ENCODE measurements around the gene RGS5. TPM values are rescaled to one million over a fixed set of nuclear protein-coding genes. Genes with fewer than 3 reads are reported as not detected.

The RGS5 gene
- total RNA-seq, 1 experiment from 2014 or later = 1.7 TPM

- in situ Hi-C loops (cut with HindIII; ENCODE audit: low pct_unique_long_range_greater_than_20kb, low sequenced_read_pairs) = no loop called here
- DNase-seq (ENCODE audit: low read depth, low spot score) = no peak
Measured at GRCh38 chr1:163107655-163108054, 95.1 kb downstream of the RGS5 start.

GRCh38 chr1:163106364-163106987, 96.2 kb downstream of the RGS5 start:
- no peak for DNase-seq (ENCODE audit: low read depth, low spot score)
- in situ Hi-C loops (cut with HindIII; ENCODE audit: low pct_unique_long_range_greater_than_20kb, low sequenced_read_pairs) = no loop called here

GRCh38 chr1:163104385-163105099, 98.2 kb downstream of the RGS5 start:
- DNase-seq (ENCODE audit: low read depth, low spot score) = no peak
- in situ Hi-C loops (cut with HindIII; ENCODE audit: low pct_unique_long_range_greater_than_20kb, low sequenced_read_pairs) = no loop called here

GRCh38 chr1:163102590-163102989, 100.1 kb downstream of the RGS5 start:
- in situ Hi-C loops (cut with HindIII; ENCODE audit: low pct_unique_long_range_greater_than_20kb, low sequenced_read_pairs) = no loop called here
- DNase-seq (ENCODE audit: low read depth, low spot score) = no peak

- DNase-seq (ENCODE audit: low read depth, low spot score) = no peak
- in situ Hi-C loops (cut with HindIII; ENCODE audit: low pct_unique_long_range_greater_than_20kb, low sequenced_read_pairs) = no loop called here
Measured at GRCh38 chr1:163095213-163095612, 107.5 kb downstream of the RGS5 start.

GRCh38 chr1:163094589-163094988, 108.1 kb downstream of the RGS5 start:
- no peak for DNase-seq (ENCODE audit: low read depth, low spot score)
- in situ Hi-C loops (cut with HindIII; ENCODE audit: low pct_unique_long_range_greater_than_20kb, low sequenced_read_pairs) = no loop called here

- in situ Hi-C loops (cut with HindIII; ENCODE audit: low pct_unique_long_range_greater_than_20kb, low sequenced_read_pairs) = no loop called here
- no peak for DNase-seq (ENCODE audit: low read depth, low spot score)
Measured at GRCh38 chr1:163094182-163094581, 108.5 kb downstream of the RGS5 start.

- in situ Hi-C loops (cut with HindIII; ENCODE audit: low pct_unique_long_range_greater_than_20kb, low sequenced_read_pairs) = no loop called here
- no peak for DNase-seq (ENCODE audit: low read depth, low spot score)
Measured at GRCh38 chr1:163093579-163093978, 109.1 kb downstream of the RGS5 start.

GRCh38 chr1:163093169-163093568, 109.5 kb downstream of the RGS5 start:
- in situ Hi-C loops (cut with HindIII; ENCODE audit: low pct_unique_long_range_greater_than_20kb, low sequenced_read_pairs) = no loop called here
- no peak for DNase-seq (ENCODE audit: low read depth, low spot score)

Other genes with a start within 250 kb of the RGS5 start
- not detected in 2 replicates for gene RGS4, start 133.6 kb downstream of the RGS5 start, total RNA-seq (2014; rRNA removed; shearing (Covaris generic))
- 28.7 and 30.1 TPM in 2 replicates for gene NUF2, start 119.0 kb upstream of the RGS5 start, total RNA-seq (2014; rRNA removed; shearing (Covaris generic))

All from SK-MEL-5 (cell line).